HG02970 (cell line): Measurements from ENCODE around the gene OBSCN.

Source experiments
- ATAC-seq: cut with Tn5 transposase; IDR thresholded peaks from one replicate; pipeline ENCODE4 v1.9.1; 2021; ENCODE audit warnings: mild to moderate bottlenecking, moderate library complexity, moderate number of reproducible peaks; ENCODE audit not compliant: unreplicated experiment, low FRiP score

OBSCN gene

GRCh38 chr1:228275430-228276173, 67.8 kb downstream of the OBSCN start:
- ATAC-seq: no peak

- ATAC-seq: no peak
Measured at GRCh38 chr1:228276174-228276831, 68.5 kb downstream of the OBSCN start.

GRCh38 chr1:228276901-228277490, 69.2 kb downstream of the OBSCN start:
- ATAC-seq: no peak

- ATAC-seq: no peak
Measured at GRCh38 chr1:228277491-228278431, 69.9 kb downstream of the OBSCN start.

- no peak for ATAC-seq
Measured at GRCh38 chr1:228278432-228278941, 70.6 kb downstream of the OBSCN start.

GRCh38 chr1:228279011-228279721, 71.3 kb downstream of the OBSCN start:
- no peak for ATAC-seq

GRCh38 chr1:228279722-228280105, 71.9 kb downstream of the OBSCN start:
- no peak for ATAC-seq

GRCh38 chr1:228280106-228280901, 72.5 kb downstream of the OBSCN start:
- no peak for ATAC-seq

GRCh38 chr1:228280961-228281591, 73.2 kb downstream of the OBSCN start:
- no peak for ATAC-seq

- no peak for ATAC-seq
Measured at GRCh38 chr1:228281631-228282328, 73.9 kb downstream of the OBSCN start.

GRCh38 chr1:228282329-228283042, 74.6 kb downstream of the OBSCN start:
- no peak for ATAC-seq

- no peak for ATAC-seq
Measured at GRCh38 chr1:228283043-228283371, 75.2 kb downstream of the OBSCN start.

- ATAC-seq: no peak
Measured at GRCh38 chr1:228283476-228284147, 75.8 kb downstream of the OBSCN start.

- no peak for ATAC-seq
Measured at GRCh38 chr1:228284148-228284495, 76.3 kb downstream of the OBSCN start.

- no peak for ATAC-seq
Measured at GRCh38 chr1:228284521-228284920, 76.7 kb downstream of the OBSCN start.

GRCh38 chr1:228285661-228286504, 78.0 kb downstream of the OBSCN start:
- ATAC-seq: no peak
